Hematopoietic multipotent progenitor cell treated with erythropoietin and hydrocortisone succinate and interleukin-3 and kit ligand, for 6 days (in vitro differentiated cells): ENCODE results near the gene ST8SIA5.

Experiments
- DNase-seq: peaks from one replicate; pipeline ENCODE4 v3.0.0-alpha.2; 2015

ST8SIA5 gene

DNA sequence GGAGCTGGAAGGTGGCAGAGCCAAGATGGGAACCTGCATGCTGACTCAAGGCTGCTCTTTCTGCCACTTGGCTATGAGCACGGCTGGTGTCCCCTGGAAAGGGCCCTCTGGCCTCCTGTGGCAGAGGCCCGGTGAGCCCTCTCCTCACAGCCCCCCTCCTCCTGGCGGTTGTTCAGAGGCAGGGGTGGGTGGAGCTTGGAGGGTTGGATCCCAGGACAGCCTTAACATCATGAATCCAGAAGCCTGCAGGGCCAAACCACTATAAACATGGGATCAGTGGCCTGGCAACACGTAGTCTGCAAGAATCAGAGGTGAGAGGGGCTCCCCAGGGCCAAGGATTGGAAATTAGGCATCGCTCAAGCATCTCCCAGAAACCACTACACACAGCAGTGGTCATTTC lies 51.3 kb downstream of the ST8SIA5 start:
- no peak for DNase-seq

DNA sequence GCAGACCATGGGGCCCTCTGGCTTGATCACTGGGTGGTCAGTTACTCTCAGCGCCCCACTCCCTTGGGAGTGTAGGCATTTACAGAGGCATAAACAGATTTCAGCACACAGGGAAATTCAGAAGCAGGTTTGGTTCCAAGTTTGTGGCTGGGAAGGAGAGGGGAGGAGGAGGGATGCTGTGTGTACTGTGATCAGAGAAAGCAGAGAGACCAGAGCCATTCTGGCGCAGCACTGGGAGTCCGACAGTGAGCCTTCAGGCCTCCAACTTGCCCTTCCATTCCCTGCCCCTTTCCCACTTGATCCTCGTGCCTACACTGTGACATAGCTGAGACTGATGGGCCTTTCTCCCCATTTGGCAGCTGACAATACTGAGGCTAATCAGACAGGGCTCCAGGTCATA lies 52.0 kb downstream of the ST8SIA5 start:
- DNase-seq, result no peak

DNA sequence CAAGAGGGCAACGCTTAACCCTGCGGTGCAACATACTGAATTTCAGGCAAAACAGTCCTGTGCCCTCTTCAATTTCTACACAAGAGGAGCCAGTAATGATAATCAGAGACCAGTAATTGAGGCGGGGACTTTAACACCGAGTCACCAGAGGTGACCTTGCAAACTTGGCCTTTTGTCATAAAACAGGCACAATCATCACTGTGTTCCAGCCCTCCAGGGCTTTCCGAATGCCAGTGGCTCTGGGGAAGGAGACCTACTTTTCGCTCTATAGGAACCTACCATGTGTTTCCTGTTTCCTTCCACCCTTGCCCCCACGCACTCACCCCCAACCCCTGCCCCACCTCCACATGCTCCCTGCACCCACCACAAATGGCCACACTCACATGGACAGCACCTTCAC lies 52.7 kb downstream of the ST8SIA5 start:
- DNase-seq, result no peak

- no peak for DNase-seq
Measured at GRCh38 chr18:46702471-46702870, 54.4 kb downstream of the ST8SIA5 start.

GRCh38 chr18:46700066-46700824 lies 56.6 kb downstream of the ST8SIA5 start:
- no peak for DNase-seq

DNA sequence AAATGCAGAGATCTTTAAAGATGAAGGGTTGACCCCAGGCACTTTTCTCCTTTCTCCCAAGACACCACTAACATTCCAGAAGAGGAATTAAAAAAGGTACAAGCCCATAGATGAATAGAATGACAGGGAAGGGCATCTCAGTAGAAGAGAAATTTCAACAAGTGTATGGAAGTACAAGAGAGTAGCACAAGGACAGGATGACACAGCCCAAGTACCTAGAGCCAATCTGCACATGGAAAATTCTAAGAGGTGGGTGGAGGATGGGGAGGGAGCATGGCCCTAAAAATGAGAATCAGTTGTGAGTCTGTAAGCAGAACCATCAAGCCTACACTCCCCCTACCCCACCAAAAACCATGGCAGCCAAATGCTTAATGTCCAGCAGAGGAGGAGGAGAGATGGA lies 60.2 kb downstream of the ST8SIA5 start:
- DNase-seq, result no peak

- DNase-seq, result no peak
Measured at GRCh38 chr18:46696268-46696667, 60.6 kb downstream of the ST8SIA5 start.

DNA sequence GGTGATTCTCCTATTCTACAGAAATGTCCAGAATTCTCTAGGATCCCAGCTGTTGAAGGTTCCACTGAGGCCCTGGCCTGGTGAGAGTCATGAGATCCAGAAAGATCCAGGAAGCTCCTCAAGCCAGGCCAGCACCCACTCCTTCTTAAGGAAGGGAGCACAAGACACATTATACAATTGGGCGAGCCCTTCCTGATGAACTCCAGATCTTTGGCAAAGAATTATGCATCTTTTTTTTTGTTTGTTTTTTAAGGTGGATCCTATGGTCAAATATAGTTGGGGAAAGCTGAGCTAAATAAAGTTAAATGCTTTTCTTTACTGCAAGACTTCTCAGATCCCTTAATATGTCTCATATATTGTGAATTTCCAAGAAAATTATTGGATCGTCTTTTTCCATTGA lies 62.9 kb downstream of the ST8SIA5 start:
- DNase-seq, result no peak

- DNase-seq, result no peak
Measured at GRCh38 chr18:46688853-46689525, 67.9 kb downstream of the ST8SIA5 start.

- DNase-seq, result no peak
Measured at GRCh38 chr18:46686186-46686585, 70.7 kb downstream of the ST8SIA5 start.

- no peak for DNase-seq
Measured at GRCh38 chr18:46683252-46683651, 73.6 kb downstream of the ST8SIA5 start.

GRCh38 chr18:46680784-46681695 lies 75.8 kb downstream of the ST8SIA5 start:
- DNase-seq, result no peak

- DNase-seq, result no peak
Measured at GRCh38 chr18:46679846-46680598, 76.8 kb downstream of the ST8SIA5 start.

- DNase-seq, result no peak
Measured at GRCh38 chr18:46678785-46679399, 78.0 kb downstream of the ST8SIA5 start.

DNA sequence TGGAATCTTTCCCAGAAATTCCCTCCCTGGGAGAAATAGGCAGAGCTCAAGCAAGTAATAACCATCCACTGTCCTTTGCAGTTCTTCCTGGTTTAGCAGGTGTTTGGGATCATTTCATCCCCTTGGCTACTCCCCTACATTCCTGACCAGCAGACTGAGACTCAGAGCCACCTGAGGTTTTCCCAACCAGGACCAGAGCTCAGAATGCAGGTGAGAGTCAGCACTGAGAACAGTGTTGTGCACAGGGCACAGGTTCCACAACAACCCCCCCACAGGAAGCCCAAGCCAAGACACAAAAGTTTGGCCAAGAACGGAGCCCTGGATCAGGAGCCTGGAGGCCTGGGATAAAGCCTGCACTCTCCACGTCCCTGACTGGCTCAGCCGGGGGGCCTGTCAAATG lies 78.8 kb downstream of the ST8SIA5 start:
- DNase-seq, result no peak

DNA sequence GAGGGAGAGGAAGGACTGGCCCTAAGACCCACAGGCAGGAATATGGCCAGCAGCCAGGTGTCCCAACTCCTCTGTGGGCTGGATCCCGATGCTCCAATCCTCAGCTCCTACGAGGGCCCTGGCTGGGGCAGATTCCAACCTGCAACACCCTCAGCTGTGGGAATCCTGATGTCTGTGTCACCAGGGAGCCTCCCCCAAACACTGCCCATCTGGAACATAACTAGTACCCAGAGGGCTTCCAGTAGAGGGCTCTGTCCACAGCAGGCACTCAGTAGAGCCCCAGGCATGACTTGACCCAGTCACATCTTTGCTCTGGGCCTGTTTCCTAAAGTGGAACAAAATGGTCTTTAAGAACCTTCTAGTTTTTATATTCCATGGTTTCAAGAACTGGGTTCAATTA lies 79.2 kb downstream of the ST8SIA5 start:
- peak; percentile 15 for DNase-seq

- no peak for DNase-seq
Measured at GRCh38 chr18:46676182-46676835, 80.5 kb downstream of the ST8SIA5 start.

GRCh38 chr18:46675112-46675511 lies 81.7 kb downstream of the ST8SIA5 start:
- no peak for DNase-seq

DNA sequence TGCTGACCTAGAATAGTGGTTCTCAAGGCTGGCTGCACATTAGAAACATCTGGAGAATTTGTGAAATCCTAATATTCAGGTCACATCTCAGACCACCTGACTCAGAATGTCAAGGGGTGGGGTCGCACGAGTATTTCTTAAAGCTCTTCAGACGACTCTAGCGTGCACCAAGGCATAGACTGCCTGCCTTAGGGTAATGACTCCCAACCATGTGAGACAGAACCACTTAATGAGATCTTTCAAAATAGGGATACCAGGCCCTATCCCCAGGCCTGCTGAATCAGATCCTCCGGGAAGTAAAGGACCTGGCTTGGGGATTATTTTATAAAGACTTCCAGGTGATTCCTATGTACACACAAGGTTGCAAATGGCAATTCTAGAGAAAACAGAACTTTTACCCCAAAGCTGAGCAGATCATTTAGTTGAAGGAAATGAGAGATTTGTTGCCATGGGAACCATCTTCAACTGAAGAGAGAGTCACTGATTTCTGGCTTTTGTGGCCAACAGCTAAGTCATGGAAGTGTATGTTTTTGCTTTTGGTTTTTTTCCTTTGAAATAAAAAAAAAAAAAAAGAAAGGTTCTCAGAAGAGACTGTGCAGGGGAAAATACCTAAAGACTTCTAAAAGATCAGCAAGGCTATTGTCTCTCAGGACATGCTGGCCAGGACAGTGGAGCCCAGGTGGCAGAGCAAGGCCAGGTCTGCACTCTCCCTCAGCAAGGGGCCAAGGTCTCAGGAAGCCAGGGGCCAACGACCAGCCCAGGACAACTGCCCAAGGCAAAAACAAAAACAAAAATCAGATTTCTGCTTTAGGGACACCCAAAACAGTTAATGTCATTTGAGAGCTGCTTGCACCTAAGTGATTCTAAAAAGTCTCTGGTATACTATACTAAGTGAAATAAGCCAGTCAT lies 84.5 kb downstream of the ST8SIA5 start:
- DNase-seq, result peak; percentile 15

GRCh38 chr18:46668694-46669093 lies 88.2 kb downstream of the ST8SIA5 start:
- no peak for DNase-seq

GRCh38 chr18:46668135-46668534 lies 88.7 kb downstream of the ST8SIA5 start:
- no peak for DNase-seq
